Breast epithelium (tissue), 3 donors: ENCODE measurements around the gene FOS.

Source experiments
- POLR2A ChIP-seq: fragments of 450-650 bp; IDR thresholded peaks from one replicate; pipeline ENCODE4 v1.6.1; 2016; ENCODE audit warnings: antibody characterized with exemption, mild to moderate bottlenecking, moderate library complexity
- TF ChIP-seq, protein P1 (sequence below), 3 donors: fragments of 450-650 bp; IDR thresholded peaks; one replicate each; pipeline ENCODE4 v1.5.1; 2016 to 2017; ENCODE audit warnings: antibody characterized with exemption in 3 of 3, mild to moderate bottlenecking in 3 of 3, moderate library complexity in 3 of 3

DNA sequence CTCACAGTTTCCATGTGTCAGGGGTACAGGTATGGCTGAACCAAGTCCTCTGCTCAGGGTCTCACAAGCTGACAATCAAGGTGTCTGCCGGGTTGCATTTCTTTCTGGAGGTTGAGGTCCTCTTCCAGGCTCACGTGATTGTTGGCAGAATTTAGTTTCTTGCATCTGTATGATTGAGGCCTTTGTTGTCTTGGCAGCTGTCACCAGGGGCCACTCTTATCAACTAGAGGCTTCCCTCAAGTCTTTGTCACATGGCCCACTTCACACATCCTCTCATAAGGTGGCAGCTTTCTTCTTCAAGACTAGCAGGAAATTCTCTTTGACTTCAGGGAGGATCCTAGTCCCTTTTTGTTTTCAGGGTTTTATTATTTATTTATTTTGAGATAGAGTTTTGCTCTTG is 46.0 kb upstream of the FOS start:
- TF ChIP-seq, protein P1, sequence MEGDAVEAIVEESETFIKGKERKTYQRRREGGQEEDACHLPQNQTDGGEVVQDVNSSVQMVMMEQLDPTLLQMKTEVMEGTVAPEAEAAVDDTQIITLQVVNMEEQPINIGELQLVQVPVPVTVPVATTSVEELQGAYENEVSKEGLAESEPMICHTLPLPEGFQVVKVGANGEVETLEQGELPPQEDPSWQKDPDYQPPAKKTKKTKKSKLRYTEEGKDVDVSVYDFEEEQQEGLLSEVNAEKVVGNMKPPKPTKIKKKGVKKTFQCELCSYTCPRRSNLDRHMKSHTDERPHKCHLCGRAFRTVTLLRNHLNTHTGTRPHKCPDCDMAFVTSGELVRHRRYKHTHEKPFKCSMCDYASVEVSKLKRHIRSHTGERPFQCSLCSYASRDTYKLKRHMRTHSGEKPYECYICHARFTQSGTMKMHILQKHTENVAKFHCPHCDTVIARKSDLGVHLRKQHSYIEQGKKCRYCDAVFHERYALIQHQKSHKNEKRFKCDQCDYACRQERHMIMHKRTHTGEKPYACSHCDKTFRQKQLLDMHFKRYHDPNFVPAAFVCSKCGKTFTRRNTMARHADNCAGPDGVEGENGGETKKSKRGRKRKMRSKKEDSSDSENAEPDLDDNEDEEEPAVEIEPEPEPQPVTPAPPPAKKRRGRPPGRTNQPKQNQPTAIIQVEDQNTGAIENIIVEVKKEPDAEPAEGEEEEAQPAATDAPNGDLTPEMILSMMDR (IDR thresholded peaks at IDR 0.05): no peak
- TF ChIP-seq POLR2A: no peak
